ENCODE results near the gene PLA2G4B.
A peak's percentile ranks its signal among the peaks of the same experiment; 100 is the strongest.

PLA2G4B gene

DNA sequence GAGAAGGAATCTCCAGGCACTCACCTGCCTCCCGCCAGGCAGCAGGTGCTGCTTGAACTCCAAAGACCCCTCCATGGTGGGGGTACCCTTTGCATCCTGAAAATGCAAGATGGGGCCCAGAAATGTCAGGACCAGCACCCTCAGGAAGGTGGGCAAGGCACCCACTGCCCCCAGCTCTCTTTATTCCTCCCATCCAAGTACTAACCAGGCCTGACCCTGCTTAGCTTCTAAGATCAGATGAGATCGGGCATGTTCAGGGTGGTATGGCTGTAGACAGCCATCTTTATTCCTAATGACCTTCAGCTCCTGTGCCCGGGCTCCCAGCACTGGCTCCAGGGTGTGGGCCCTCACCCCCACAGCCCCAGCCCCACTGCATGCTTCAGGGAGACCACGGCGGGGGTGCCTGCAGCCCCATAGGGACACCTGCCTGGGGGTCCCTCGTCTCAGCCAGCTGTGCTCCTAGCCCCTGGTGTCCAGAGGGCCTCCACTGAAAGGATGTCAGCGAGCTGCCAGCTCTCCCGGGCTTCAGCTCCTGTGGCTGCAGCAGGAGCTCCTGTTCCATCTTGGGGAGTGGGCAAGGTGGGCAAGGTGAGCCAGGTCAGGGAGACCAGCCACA lies 13.2 kb downstream of the PLA2G4B start:
- no peak for DNase-seq

GRCh38 chr15:41852736-41853590 lies 14.3 kb downstream of the PLA2G4B start:
- no peak for DNase-seq

DNA sequence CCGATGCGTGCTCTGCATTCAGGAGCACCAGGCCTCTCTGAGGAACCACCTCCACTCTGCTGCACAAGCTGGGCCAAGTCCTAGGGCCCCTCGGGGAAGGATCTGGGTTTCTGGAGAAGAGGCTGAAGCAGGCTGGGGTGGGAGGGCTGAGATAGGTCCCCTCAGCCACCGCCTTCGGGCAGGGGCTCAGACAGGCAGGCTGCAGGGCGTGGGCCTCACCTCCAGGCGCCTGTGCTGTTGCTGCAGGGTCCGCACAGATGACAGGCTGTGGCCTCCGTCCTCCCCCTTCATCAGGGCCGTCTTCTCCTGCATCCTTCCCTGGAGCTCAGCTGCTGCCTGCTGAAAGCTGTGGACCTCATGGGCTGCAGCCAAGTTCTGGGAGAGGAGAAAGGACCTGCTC lies 15.2 kb downstream of the PLA2G4B start:
- no peak for DNase-seq

GRCh38 chr15:41854443-41854842 lies 15.8 kb downstream of the PLA2G4B start:
- no peak for DNase-seq

- DNase-seq: no peak
These were observed 16.8 kb downstream of the PLA2G4B start for GRCh38 chr15:41855261-41855961.

GRCh38 chr15:41856262-41856661 lies 17.6 kb downstream of the PLA2G4B start:
- no peak for DNase-seq

GRCh38 chr15:41856716-41857115 lies 18.1 kb downstream of the PLA2G4B start:
- DNase-seq: no peak

DNA sequence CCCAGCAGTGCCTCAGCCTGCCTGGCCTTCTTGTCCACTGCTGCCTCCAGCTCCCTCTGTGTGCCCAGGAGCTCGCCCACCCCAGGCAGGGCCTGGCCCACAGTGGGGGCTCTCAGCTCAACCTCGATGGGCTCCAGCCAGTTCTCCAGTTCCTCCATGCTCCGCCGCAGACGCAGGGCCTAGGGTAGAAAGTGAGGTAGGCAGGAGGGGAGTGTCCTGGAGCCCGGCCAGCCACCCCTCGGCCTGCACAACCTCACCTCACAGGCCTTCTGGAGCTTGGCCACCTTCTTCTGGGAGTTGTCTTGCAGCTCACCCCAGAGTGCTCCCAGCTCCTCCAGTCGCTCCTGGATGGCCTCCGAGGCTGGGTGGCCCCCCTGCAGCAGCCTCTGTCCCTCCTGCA lies 18.7 kb downstream of the PLA2G4B start:
- DNase-seq: no peak

GRCh38 chr15:41858756-41859155 lies 20.1 kb downstream of the PLA2G4B start:
- no peak for DNase-seq

GRCh38 chr15:41860049-41860828 lies 21.6 kb downstream of the PLA2G4B start:
- no peak for DNase-seq

GRCh38 chr15:41861736-41862356 lies 23.2 kb downstream of the PLA2G4B start:
- no peak for DNase-seq

- DNase-seq: no peak
These were observed 24.0 kb downstream of the PLA2G4B start for GRCh38 chr15:41862515-41863116.

GRCh38 chr15:41865490-41866055 lies 26.9 kb downstream of the PLA2G4B start:
- DNase-seq: no peak

GRCh38 chr15:41866263-41866703 lies 27.6 kb downstream of the PLA2G4B start:
- no peak for DNase-seq

DNA sequence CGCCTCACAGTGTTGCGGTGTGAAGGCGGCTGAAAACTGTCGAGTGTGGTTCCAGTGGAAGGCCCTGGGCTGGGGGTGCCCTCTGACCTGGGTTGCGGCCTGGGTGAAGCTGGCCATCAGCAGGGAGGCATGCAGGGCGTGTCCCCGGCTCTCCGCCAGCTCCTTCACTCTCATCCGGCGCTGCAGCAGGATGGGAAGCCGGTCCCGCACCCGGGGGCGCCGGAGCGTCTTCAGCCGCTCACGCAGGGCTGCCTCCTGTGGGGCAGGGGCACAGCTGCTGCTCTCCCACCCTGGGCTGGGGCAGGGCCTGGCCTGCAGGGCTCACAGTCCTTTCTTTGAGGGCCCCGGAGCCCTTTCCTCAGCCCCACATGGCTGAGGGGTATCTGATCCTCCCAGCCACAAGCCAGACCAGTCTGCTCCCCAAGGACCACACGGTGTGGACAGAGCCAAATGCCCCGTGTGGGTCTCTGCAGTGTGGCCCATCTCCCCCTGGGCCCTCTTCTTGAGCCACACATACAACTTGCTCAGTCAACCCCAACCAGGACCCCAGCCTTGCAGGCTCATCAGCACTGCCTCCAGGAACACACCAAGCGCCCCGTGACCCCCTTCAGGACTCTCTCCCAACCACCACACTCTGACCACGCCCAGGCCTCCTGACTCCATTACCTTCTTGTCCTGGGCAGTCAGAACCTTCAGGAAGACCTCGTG lies 28.4 kb downstream of the PLA2G4B start:
- no peak for DNase-seq

- no peak for DNase-seq
These were observed 29.7 kb downstream of the PLA2G4B start for GRCh38 chr15:41868321-41868720.

DNA sequence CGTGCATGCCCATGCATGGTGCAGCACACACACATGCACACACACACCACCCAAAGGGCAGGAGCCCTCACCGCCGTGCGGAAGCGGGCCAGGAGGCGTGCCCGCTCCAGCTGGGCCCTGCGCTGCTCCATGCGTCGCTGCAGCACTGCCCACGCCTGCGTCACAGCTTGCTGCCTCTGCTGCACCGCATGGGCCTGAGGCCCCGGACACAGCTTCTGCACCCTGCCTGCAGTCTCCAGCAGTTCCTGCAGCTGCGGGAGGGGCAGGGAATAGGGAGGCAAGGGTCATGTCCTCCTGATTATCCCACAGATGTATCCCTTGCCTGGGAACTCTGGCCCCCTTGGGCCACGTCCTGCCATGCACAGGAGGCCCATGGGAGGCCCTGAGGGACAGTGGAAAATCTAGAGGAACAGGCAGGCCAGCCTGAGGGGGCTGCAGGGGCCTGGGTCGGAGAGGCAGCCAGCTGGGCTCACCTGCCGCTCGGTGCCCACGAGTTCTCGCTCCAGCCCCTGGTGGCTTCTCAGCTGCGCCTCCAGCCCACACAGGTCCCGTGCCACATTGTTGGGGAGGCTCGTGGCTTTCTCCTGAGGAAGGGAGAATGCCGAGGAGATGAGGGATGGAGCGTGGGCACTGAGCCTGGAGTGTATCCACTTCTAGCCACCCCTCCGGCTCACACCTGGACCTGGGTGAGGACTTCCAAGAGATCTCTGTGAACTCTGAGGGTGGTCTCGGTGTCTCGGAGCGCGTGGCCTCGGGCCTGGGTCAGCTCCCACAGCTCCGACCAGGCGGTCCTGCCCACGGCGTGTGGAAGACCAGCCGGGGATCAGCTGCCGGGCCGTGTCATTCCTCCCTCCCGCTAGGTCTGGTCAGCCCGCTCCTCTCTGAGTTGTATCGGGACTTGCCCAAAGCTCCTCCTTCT lies 31.4 kb downstream of the PLA2G4B start:
- DNase-seq: no peak

- peak; percentile 58 for DNase-seq
These were observed 32.0 kb downstream of the PLA2G4B start for GRCh38 chr15:41870689-41871081.

DNA sequence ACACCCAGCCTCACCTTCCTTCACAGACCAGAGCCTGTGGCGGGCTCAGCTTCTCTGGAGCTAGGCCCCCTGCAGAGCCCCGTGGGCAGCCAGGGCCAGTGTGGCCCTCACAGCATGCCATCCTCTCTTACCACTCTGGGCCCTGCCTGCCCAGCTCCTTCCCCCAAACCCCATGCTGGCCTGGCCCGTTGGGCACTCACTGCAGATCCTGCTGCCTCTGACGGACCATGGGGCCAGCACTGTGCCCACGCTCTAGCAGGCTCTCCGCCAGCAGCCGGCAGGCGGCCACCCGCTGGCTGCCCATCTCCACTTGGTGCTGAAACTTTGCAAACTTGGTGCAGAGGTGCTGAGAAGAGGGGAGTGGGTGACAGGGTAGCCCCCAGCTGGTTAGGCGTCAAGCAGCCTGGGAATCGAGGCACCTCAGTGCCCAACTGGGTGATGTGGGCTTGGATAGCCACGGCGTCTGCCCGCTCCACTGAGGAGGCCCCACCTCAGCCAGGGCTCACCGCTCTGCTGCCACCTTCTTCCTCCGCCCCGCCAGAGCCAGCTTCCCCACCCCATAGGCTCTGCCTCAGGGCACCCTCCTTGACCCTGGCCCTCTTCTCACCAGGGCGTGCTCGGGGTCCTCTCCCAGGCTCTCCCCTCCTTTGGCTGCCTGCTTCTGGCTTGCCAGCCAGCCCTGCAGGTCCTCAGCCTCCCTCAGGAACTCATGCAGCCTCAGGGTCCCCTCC lies 32.7 kb downstream of the PLA2G4B start:
- no peak for DNase-seq

All from stimulated activated CD4-positive, alpha-beta T cell treated with anti-CD3 and anti-CD28 coated beads, Interleukin-4, amount 100 ng/mL, for 24 hours (primary cell).